GM18499 (cell line): ENCODE results near the gene CBX3.
"Not testable (repeated sequence)": the region's sequence is repeated elsewhere in the genome, so short reads cannot be mapped to it uniquely, and the experiment has no call there.

Source experiments
- ATAC-seq: cut with Tn5 transposase; IDR thresholded peaks from one replicate; pipeline ENCODE4 v1.9.1; 2021; ENCODE audit warnings: moderate number of reproducible peaks; ENCODE audit not compliant: insufficient read depth, unreplicated experiment

Gene CBX3

DNA sequence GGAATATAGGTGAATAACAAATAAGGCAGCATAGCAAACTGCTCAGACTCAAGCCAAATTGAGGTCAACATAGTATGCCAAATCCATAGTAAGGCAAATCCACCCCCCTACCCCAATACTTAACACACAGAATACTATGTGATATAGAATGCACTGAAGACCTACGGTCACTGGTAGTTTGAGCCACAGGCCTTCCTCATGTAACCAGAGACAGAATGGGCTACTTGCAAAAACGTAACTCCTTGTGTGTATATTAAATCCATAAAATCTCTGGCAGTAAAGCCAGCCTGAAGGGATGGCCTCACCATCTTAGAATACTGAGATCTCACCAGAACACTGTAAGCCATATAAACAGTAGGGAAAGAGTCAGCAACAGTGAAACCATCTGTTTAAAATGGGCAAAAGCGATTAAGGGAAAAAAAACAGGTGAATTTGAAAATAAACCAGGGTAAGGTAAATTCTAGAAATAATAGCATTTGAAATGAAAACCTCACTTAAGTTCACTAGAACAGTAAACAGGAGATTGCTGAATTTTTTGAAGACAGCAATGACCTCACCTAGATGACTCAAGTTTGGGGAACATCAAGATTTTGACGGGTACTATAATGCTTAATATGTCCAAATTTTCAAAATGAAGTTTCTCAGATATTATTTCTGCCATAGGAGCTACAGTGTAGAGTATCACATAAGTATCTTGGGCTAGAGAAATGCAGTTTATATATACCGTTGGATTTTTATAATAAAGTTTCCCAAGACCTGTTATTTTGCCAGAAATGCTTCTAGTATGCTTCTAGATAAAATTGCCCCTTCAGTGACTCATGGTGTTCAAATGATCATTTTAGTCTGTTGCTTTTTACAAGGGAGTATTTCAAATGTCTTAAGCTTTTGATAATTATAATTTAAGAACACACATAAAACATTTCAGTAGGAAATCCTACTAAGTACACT, 14.9 kb upstream of the CBX3 start:
- ATAC-seq = no peak

GRCh38 chr7:26187380-26188205, 14.0 kb upstream of the CBX3 start:
- ATAC-seq = no peak

DNA sequence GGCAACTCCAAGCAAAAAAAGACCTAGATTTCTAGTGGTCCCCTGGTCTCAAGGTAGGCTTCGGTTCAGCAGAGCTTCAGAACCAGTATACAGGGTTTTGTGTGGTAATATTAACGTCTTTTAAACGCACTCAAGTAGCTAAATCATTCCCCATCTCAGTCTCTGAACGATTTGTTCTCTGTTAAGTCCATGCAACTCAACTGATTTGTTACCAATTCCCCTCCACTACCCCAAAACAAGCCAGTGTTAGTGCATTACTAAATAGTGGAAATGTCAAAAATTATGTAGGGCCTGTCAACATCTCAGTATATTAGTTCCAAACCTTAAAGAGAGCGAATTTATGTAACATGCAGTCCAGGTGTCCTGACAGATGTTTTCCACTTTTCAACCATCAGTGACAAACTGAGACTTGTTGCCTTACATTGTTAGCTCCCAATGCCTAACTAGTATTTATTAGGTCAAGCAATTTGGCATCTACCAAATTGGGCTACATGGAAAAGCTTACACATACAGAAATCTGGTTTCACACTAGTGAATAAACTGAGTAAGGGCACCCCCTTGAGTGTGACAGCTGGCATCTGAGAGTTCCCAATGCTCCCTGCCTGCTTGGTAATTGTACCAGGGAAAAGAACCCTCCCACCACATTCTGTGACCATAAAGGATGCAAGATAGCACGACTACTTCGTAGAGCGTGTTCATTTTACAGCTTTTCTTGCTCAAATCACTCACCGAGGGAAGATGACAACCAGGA, 13.2 kb upstream of the CBX3 start:
- ATAC-seq = no peak

- ATAC-seq = no peak
Observed at GRCh38 chr7:26188957-26189541, 12.5 kb upstream of the CBX3 start.

DNA sequence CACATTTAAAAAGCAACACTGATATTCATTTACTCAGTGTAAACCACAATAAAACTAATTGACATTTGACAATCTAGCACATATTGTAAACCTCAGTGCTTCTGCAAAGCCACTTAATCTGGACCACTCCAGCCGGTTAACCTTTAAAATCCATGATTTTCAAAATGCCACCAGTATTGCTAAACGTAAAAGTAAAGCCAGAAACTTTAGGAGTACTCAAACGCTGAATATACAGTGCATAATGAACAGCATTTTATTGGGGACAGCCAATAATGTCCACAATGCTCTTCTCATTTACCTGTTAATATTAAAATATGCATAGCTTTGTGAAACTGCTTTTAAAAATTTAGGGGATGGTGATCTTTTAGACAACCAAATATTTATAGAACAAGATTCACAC, 11.8 kb upstream of the CBX3 start:
- ATAC-seq = no peak

GRCh38 chr7:26190417-26190869, 11.1 kb upstream of the CBX3 start:
- ATAC-seq = no peak

- ATAC-seq = no peak
Observed at GRCh38 chr7:26191233-26191973, 10.1 kb upstream of the CBX3 start.

GRCh38 chr7:26191974-26192479, 9.5 kb upstream of the CBX3 start:
- ATAC-seq = no peak

DNA sequence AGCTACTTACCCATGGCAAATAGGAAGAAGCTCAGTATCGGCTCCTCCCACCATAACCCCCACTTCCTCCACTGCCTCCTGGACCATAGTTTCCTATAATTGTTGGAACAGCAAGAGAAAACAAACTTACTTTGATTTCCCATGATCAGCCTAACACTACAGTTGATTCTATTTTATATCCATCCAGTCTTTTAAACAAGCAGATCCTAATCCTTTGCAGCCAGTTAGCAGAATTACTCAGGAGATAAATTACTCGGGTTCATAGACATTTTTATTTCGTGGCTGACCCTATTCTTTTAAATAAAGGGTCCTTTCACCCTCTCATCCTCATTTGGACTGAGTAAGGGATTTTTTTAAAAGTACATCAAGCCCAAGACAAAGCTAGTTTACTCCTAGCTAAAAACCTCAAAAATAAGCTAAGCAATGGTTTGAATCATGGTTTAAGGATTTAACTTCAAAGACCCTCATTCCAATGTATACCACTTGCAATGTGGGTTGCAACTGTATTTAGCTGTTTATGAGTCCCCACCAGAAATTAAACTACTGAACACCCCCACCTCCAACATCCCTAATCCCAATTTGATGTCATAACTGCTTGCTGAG, 9.0 kb upstream of the CBX3 start:
- no peak for ATAC-seq

DNA sequence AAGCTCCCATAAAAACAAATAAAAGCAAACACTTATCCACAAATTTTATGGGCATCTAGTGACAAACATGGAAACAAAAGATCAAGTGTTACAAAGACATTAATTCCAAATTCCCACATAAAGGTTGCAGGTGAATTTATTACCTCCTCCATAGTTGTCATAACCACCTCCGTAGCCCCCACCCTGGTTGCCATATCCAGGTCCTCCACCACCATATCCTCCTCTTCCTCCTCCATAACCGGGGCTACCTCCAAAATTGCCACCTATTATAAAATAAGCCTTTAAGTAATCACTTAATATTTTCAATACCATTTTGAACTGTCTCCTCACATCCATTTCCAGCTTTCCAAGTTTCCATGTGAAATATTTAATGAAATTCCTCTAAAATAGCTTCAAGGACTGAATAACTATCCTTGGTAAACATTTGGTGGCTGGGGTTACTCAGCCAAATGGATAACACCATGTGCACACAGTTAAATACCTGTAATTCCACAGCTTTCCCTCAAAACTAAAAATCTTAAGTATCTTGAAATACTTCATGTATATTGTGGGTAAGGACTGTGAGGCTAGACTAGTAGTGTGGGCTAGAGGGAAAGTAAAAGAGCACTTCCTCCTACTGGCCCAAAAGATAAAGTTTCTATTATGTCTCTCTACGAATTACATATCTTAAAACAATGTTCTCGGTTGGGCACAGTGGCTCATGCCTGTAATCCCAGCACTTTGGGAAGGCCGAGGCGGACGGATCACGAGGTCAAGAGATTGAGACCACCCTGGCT, 7.9 kb upstream of the CBX3 start:
- no peak for ATAC-seq

- ATAC-seq = not testable (repeated sequence)
Observed at GRCh38 chr7:26194764-26195163, 6.8 kb upstream of the CBX3 start.

GRCh38 chr7:26195182-26195581, 6.4 kb upstream of the CBX3 start:
- no peak for ATAC-seq

- no peak for ATAC-seq
Observed at GRCh38 chr7:26195867-26196657, 5.5 kb upstream of the CBX3 start.

GRCh38 chr7:26197153-26198115, 4.1 kb upstream of the CBX3 start:
- ATAC-seq = no peak

- no peak for ATAC-seq
Observed at GRCh38 chr7:26198133-26198780, 3.3 kb upstream of the CBX3 start.

GRCh38 chr7:26198781-26199169, 2.8 kb upstream of the CBX3 start:
- ATAC-seq = no peak
